Measurements from ENCODE around the gene RNF19B.

Gene RNF19B

GRCh38 chr1:32891241-32891570, 73.4 kb downstream of the RNF19B start:
- DNase-seq (ENCODE audit: extremely low read depth in 1 of 2, low read depth in 1 of 2) = no peak

GRCh38 chr1:32890516-32891240, 73.9 kb downstream of the RNF19B start:
- no peak for DNase-seq (ENCODE audit: extremely low read depth in 1 of 2, low read depth in 1 of 2)

DNA sequence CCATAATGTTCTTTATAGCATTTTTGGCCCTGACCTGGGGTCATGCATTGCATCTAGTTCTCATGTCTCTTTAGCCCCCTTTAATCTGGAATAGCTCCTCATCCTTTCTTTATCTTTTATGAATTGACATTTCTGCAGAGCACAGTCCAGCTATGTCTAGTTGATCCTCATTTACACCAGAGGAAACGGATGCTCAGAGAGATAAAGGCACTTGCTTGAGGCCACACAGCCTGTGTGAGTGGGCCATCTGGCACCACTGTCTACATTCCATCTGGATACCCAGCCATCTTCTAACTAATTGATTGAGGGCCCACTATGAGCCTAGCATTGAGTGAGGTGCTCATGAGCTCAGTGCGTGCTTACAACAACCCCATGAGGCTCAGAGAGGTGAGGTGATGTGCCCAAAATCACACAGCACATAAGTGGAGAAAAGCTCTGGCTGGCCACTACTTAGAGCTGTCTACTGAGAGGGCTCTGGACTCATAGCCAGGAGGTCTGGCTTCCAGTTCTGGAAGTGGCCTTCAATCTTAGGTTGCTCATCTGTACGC, 74.8 kb downstream of the RNF19B start:
- DNase-seq (ENCODE audit: extremely low read depth in 1 of 2, low read depth in 1 of 2) = no peak

DNA sequence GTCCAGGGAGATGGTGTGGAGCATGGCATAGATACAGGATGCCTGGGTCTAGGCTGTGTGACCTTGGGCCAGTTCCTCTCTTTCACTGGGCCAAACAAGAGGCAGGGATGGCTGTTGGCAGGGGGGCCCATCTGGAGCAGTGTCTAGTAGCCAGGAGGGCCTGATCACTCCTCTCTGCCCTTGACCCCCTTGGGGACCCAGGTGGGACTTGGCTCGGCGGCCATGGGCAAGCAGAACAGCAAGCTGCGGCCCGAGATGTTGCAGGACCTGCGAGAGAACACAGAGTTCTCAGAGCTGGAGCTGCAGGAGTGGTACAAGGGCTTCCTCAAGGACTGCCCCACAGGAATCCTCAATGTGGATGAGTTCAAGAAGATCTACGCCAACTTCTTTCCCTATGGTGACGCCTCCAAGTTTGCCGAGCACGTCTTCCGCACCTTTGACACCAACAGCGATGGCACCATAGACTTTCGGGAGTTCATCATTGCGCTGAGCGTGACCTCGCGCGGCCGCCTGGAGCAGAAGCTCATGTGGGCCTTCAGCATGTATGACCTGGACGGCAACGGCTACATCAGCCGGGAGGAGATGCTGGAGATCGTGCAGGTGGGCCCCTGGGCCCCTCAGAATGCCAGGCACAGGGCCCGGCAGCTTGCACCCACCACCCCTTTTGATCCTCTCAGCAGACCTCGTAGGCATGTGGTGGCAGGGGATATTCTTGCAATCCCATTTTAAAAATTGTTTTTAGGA, 75.8 kb downstream of the RNF19B start:
- DNase-seq (ENCODE audit: extremely low read depth in 1 of 2, low read depth in 1 of 2) = no peak

GRCh38 chr1:32888134-32888533, 76.5 kb downstream of the RNF19B start:
- DNase-seq (ENCODE audit: extremely low read depth in 1 of 2, low read depth in 1 of 2) = no peak

GRCh38 chr1:32887623-32888022, 77.0 kb downstream of the RNF19B start:
- DNase-seq (ENCODE audit: extremely low read depth in 1 of 2, low read depth in 1 of 2) = no peak

DNA sequence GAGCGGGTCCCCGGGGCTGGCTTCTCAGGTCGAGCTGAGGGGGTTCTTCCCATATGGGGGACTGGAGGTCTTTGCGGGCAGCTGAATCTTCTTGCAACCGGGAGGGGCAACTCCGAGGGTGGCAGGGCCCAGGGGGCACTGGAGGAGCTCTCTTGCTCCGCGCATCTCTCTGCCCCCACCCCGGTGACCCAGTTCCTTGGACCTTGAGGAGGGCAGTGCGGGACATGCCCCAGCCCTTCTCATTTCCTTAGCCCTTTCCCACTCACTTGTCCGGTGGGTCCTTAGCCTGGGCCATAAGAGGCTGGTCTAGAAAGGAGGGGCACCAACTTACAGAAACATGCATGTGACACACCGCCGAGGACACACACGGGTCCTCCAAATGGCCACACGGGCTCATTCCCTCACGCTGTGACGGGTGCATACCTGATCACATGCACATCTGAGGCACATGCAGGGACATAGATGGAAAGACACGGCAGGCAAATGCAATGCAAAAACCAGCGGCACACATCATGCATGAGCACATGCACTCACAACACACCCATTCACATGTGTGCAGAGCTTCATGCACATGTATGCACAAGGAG, 77.7 kb downstream of the RNF19B start:
- no peak for DNase-seq (ENCODE audit: extremely low read depth in 1 of 2, low read depth in 1 of 2)
